ENCODE measurements around the gene C14orf132.

The C14orf132 gene

DNA sequence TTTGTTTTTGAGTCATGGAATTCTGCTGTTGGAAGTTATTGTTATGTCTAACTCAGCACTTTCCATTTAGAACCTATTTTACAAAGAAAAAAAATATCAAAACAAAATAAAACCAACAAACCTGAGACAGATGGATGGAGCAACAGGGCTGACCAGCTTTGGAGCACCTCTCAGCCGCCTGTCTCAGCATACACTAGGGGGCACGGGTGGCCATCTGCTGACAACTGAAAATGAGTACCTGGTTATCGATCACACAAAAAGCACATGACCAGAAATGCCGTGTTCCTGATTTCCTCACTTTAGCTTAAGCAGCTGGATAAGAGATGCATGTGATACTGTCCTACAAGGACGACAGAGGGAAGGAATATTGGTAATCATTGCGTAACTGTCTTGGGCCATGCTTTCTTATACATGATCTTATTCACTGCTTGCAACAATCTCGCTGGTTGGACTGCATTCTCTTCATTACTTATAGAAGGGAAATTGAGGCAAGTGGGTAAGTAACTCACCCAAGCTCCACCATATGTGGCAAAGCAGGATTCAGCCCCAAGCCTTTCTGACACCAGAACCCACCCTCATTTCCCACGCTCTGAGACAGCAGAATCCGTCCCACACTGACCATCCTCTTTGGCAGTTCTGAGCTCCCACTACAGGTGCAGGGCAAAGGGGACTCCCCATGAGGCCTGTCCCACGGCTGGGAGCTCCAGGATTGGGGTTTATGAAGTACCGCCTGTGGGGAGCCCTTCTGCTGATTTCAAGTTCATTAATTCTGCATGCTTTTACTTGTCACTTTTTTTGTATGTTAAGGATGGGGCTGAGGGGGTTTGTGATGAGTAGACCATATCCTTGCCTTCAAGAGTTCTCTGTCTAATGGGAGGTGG is 43.5 kb downstream of the C14orf132 start:
- DNase-seq (ENCODE audit: low read depth): no peak

DNA sequence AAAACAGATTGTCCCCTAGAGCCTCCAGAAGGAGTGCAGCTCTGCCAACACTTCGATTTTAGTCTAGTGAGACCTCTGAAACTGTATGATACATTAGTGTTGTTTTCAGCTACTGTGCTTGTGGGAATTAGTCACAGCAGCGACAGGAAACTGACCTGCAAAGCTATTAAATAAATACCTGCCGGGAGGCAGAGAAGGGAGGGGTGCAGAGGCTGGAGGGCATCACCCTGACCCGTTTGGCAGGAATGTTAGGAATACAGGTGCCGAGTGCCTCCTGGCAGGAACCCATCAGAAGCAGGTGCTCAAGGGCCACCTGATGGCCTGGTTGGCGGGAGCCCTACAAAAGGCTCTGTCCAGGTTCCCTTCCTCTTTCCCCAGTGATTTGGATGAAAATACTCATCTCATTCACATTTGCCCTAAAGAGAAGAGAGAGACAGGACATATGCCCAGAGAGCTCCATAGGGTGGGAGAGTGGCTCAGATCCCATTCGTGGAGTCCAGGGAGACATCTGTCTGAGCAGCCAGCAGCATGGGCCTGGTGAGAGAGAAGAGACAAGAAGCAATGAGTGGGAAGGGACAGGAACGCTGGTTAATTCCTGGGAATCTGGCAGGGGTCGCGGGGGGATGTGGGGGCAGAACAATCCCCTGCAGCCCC is 44.6 kb downstream of the C14orf132 start:
- DNase-seq (ENCODE audit: low read depth): peak; percentile 39

GRCh38 chr14:96084796-96085195 is 45.6 kb downstream of the C14orf132 start:
- no peak for DNase-seq (ENCODE audit: low read depth)

GRCh38 chr14:96085369-96085768 is 46.2 kb downstream of the C14orf132 start:
- DNase-seq (ENCODE audit: low read depth): no peak

GRCh38 chr14:96086032-96086431 is 46.9 kb downstream of the C14orf132 start:
- DNase-seq (ENCODE audit: low read depth): peak; percentile 92

DNA sequence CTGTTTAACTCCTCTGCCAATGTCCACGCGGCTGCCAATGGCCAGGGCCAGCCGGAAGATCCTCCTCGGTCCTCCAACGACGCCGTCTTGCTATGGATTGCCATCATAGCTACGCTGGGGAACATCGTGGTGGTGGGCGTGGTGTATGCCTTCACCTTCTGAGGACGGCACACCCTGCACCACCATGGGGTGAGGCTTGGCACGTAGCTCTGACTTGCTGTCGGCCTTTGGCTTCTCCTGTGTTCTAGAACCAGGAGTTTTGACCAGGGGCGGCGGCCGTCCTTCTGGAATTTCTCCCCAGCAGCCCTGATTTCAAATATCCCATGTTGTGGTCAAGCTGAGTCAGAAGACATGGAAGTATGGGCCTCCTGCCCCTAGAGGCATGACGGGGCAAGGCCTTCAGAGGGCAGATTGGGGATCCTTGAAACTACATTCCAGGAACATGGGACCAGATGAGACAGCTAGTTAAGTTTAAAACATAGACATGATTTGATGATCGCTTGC is 47.5 kb downstream of the C14orf132 start:
- peak; percentile 81 for DNase-seq (ENCODE audit: low read depth)

DNA sequence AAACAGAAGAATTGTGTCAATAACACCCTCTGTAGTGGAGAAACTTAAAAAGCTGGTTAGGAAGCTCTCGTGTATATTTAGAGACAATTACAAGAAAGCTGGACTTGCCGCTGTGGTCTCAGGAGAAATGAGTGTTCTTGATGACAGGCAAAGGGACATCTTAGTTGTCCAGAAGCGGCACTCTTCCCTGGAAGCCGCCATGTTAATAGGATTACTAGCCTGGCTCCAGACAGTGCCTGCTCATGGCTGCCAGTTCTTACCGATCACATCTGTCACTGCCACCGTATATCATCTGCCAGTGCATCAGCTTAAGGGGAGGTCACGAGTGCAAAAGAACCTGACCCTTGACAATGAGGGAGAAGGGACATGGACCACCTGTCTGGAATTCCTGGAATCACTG is 48.9 kb downstream of the C14orf132 start:
- no peak for DNase-seq (ENCODE audit: low read depth)

- DNase-seq (ENCODE audit: low read depth): no peak
Observed at GRCh38 chr14:96088481-96088880, 49.3 kb downstream of the C14orf132 start.

DNA sequence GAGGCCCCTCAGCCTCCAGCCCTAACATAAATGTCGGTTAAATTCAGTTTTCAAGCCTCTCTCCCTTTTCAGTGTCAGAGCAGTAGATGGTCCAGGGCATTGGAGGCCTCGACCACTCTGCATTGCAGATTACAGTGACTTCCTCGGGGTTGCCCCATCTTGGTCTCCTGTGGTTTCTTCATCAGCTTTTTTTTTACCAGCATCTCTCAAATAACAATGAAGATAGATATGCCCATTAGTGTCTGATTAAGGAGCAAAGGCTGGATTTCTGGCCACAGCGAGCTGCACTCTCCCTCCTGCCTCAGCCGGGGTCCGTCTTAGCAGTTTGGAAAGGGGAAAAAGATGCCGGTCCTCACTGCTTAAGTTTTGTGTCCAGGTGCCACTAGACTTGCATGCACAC is 49.7 kb downstream of the C14orf132 start:
- no peak for DNase-seq (ENCODE audit: low read depth)

DNA sequence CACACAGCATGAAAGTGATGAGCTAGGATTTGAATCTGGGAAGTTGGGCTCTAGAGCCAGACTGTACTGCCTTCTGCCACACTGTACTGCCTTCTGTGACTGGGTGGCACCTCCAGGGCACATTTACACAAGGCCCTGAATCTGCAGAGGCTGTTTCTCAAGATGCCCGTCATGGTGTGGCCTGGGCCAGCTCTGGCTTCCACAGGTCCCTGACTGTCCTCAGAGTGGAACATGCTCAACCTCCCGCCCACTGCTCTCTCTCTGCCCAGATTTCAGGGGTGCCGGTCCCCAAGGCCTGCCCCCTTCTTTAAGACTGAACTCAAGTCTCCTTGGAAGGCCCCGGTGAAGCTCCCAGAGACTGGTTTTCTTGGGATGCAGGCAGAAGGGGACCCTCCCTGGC is 50.2 kb downstream of the C14orf132 start:
- no peak for DNase-seq (ENCODE audit: low read depth)

DNA sequence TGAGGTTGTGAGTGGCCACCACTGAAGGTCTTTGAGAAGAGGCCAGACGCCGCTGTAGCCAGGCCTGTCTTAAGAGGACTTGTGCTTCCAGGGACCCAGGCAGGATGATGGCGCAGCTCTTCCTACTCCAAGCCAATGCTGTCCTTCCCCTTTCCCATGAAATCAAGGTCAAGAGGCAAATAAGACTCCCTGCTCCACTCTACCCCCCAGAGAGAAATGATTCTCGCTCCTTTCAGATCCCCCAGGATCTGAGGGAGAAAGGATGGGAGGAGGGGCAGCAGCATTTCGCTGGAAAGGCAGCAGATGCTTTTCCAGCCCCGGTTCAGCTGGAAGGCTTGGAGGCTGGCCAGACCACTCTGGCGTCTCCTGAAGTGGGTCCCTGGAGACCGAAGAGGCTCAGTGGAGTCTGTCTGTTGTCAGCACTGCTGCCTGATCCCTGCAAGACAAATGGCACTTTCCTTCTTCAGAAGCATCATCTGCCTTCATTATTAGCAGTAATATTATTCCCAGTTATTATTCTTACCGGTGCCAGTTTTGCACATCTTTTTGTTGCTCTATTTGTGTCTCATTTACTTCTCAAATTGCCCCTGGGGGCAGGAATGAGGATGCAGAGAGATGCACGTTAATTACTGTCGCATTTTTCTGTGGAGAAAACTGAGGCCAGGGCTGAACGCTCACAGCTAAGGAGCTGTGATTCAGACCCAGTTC is 51.4 kb downstream of the C14orf132 start:
- no peak for DNase-seq (ENCODE audit: low read depth)

GRCh38 chr14:96091149-96091693 is 52.1 kb downstream of the C14orf132 start:
- no peak for DNase-seq (ENCODE audit: low read depth)

- peak; percentile 62 for DNase-seq (ENCODE audit: low read depth)
Observed at GRCh38 chr14:96091941-96092411, 52.8 kb downstream of the C14orf132 start.

DNA sequence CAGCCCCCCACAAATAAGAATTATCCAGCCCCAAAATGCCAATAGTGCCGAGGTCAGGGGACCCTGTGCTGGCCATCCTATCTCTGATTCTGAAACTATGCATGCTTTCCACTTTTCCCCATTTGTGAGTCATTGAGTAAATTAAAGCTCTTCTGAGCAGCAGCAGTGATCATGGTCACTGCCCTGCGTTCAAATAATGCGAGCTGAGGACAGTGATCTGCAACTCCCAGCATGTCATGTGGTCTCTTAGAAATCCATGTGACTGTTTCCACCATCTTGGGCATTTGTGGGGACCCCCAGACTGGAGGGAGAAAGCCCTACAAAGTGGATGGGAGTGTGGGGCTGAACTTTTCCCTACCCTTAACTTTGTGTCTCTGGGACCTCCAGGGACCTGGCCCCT is 53.8 kb downstream of the C14orf132 start:
- DNase-seq (ENCODE audit: low read depth): no peak

GRCh38 chr14:96094211-96094610 is 55.0 kb downstream of the C14orf132 start:
- no peak for DNase-seq (ENCODE audit: low read depth)

DNA sequence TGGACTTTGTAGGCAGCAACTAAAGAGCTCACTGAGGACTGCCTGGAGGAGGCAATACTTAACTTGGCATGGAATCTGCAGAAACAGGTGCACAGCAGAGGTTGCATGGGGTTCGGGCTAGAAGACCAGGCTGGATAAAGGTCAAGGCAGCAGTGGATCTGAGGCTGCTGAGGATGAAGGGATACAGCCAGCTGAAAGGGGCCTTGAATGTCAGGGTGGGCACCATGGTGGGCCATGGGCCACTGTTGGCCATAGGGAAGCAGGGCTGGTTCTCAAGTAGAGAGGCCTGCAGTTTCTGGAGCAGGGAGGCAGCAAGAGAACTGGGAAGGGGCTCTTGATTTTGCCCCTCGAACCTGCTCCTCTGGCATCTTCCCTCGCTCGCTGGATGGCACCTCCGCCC is 55.5 kb downstream of the C14orf132 start:
- no peak for DNase-seq (ENCODE audit: low read depth)

DNA sequence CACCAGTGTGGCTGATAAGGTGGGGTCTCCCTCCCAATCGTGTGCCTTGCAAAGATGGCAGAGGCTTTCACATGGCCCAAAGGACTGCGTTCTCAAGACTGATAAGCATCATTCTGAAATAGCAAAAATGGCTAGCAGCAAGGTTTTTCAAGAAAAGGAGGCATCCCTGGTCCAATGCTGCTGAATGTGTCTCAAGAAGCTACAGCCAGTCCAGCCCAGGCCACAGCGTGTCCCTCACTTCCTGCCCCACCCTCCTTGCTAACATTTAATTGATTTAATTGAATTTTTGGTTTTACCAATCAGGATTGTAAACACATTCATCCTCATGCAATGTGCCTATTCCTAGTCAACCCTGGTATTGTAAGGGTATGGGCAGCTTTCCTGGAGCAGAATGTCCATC is 55.9 kb downstream of the C14orf132 start:
- DNase-seq (ENCODE audit: low read depth): no peak

- peak; percentile 70 for DNase-seq (ENCODE audit: low read depth)
Observed at GRCh38 chr14:96095581-96096476, 56.7 kb downstream of the C14orf132 start.

DNA sequence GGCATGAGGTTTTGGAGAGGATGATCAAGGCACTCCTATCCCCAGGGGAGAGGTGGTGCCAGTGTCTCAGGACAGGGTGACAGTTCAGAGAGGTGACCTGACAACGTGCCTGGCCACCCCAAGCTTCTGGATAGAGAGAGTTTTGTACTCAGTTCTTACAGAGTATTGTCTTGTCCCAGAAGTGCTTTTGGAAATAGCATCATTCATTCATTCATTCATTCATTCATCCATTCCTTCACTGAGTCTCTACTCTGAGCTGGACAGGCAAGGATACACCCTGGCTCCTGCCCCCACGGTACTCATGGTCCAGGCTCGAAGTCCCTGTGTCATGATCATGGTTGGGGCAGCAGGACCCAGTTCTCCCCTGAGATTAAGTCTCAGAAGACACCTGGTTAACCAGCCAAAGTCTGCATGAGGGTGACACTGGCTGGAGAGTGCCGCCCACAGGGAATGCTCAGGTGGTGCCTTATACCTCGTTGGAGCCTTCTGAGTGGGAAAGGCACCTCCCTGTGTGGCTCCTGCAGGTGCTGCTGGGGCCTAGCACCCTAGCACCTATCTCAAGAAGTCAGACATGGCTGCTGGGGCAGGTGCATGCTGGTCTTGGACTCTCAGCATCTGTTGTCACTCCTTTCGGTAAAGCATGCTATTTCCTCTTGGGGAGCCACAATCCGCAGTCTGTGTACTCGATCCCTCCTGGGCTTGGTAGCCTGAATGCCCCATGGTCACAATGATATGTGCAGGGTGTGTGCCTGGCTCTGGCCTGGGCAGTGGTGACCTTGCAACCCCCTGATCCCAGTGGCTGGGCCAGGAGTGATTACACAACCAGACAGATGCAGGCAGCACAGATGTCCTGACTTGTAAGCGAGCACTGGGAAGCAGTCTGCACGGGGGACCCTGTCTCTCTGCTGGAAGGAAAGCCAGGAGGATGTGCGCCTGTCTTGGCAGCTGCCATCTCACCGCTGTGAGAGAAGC is 57.8 kb downstream of the C14orf132 start:
- DNase-seq (ENCODE audit: low read depth): no peak

- DNase-seq (ENCODE audit: low read depth): no peak
Observed at GRCh38 chr14:96097752-96098151, 58.6 kb downstream of the C14orf132 start.

All from ELR (cell line).